ENCODE results near the gene KIAA1217.
A peak's percentile ranks its signal among the peaks of the same experiment; 100 is the strongest.

The KIAA1217 gene

DNA sequence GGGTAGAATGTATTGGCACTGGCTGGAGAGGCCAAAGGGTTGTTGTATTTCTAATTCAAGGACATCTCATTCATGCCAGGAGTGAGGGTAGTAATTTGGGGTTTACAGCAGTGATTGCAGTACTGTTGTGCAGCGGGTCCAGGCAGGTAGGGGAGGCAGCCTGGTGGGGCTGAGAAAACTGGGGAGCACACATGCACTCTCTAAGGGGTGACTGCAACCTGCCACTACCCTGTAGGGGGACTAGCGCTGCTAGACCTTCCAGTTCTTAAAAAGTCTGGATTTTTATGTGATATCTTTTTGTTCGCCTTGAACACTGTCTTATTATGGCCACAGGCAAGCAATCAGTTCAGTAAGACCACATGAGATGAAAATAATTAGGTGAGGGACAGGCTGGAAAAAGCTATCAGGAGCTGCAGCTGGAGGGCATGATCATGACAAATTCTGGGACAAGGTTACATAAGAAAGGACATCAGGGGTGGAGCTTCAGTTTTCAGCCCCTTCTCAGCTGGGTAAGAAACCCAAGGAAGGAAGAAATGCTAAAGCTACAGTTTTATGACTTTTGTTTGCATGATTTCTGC is 365.7 kb downstream of the KIAA1217 start:
- CTCF ChIA-PET, result interaction anchor here (0.6 to 0.7 kb wide), 2 partner anchors 26 to 970 kb away, joined by 3 read pairs; no protein-coding TSS in a partner anchor
- POLR2A ChIA-PET, result no interaction called here
- no peak overlapping the region for H3K4me3 ChIP-seq (ENCODE audit: low read depth, low read length)
- H3K9me3 ChIP-seq (ENCODE audit: control insufficient read depth, insufficient read depth, low read depth, low read length), result no peaks in the 10 kb centered on the region
- no peaks in the 10 kb centered on the region for H3K36me3 ChIP-seq (ENCODE audit: control insufficient read depth in 2 of 2, insufficient read depth in 1 of 2, low read length in 2 of 2)
- TF ChIP-seq, protein P1, sequence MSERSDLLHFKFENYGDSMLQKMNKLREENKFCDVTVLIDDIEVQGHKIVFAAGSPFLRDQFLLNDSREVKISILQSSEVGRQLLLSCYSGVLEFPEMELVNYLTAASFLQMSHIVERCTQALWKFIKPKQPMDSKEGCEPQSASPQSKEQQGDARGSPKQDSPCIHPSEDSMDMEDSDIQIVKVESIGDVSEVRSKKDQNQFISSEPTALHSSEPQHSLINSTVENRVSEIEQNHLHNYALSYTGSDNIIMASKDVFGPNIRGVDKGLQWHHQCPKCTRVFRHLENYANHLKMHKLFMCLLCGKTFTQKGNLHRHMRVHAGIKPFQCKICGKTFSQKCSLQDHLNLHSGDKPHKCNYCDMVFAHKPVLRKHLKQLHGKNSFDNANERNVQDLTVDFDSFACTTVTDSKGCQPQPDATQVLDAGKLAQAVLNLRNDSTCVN (tag by site-specific recombination; optimal IDR thresholded peaks at IDR 0.05), result no peak
- TF ChIP-seq ZFP41 (tag by site-specific recombination; IDR thresholded peaks at IDR 0.05; ENCODE audit: borderline replicate concordance), result no peak
- H3K27ac ChIP-seq (ENCODE audit: extremely low read depth, low read depth, low read length), result no peak overlapping the region
- no peaks in the 10 kb centered on the region; the same call in 1 of the 2 replicates for H3K4me1 ChIP-seq (ENCODE audit: control insufficient read depth, insufficient read depth, low read length)

GRCh38 chr10:24575481-24576002 is 366.6 kb downstream of the KIAA1217 start:
- no peaks in the 10 kb centered on the region; the same call in 1 of the 2 replicates for H3K4me1 ChIP-seq (ENCODE audit: control insufficient read depth, insufficient read depth, low read length)
- no peaks in the 10 kb centered on the region for H3K36me3 ChIP-seq (ENCODE audit: control insufficient read depth in 2 of 2, insufficient read depth in 1 of 2, low read length in 2 of 2)
- CTCF ChIA-PET, result interaction anchor here (0.7 kb wide), 1 partner anchor 27 kb away, joined by 3 read pairs; no protein-coding TSS in a partner anchor
- H3K4me3 ChIP-seq (ENCODE audit: low read depth, low read length), result no peak overlapping the region
- H3K9me3 ChIP-seq (ENCODE audit: control insufficient read depth, insufficient read depth, low read depth, low read length), result no peaks in the 10 kb centered on the region
- H3K27ac ChIP-seq (ENCODE audit: extremely low read depth, low read depth, low read length), result no peak overlapping the region
- POLR2A ChIA-PET, result no interaction called here
- no peak for TF ChIP-seq PRDM2 (tag by site-specific recombination; IDR thresholded peaks at IDR 0.05; ENCODE audit: borderline replicate concordance)
- TF ChIP-seq ZBTB6 (tag by site-specific recombination; IDR thresholded peaks at IDR 0.05), result peak; percentile 44; the same call in 1 of the 2 replicates
- TF ChIP-seq ZNF596 (tag by site-specific recombination; IDR thresholded peaks at IDR 0.05), result no peak

GRCh38 chr10:24579448-24579847 is 370.5 kb downstream of the KIAA1217 start:
- ChIA-PET POLR2A (no interaction called here), CTCF (interaction anchor here (0.5 kb wide), 2 partner anchors 1287 to 1623 kb away, joined by 3 to 4 read pairs; no protein-coding TSS in a partner anchor)

More at GRCh38 chr10:24579448-24579847, 370.5 kb downstream of the KIAA1217 start:
- Histone ChIP-seq H3K4me1 (ENCODE audit: control insufficient read depth, insufficient read depth, low read length) (no peaks in the 10 kb centered on the region; the same call in 1 of the 2 replicates), H3K27ac (ENCODE audit: extremely low read depth, low read depth, low read length) (no peak overlapping the region), H3K36me3 (ENCODE audit: control insufficient read depth in 2 of 2, insufficient read depth in 1 of 2, low read length in 2 of 2) (peaks cover 0 to 8% of the 10 kb centered on the region in 2 experiments; a peak in 1 of 3 replicates), H3K9me3 (ENCODE audit: control insufficient read depth, insufficient read depth, low read depth, low read length) (no peaks in the 10 kb centered on the region), H3K4me3 (ENCODE audit: low read depth, low read length) (no peak overlapping the region)
- TF ChIP-seq MZF1 (tag by site-specific recombination; IDR thresholded peaks at IDR 0.05; ENCODE audit: borderline replicate concordance), result no peak
- no peak for TF ChIP-seq PRDM6 (tag by site-specific recombination; IDR thresholded peaks at IDR 0.05)
- no peak for TF ChIP-seq ZNF701 (tag by site-specific recombination; IDR thresholded peaks at IDR 0.05)
- TF ChIP-seq SCRT1 (tag by site-specific recombination; IDR thresholded peaks at IDR 0.05; ENCODE audit: borderline replicate concordance), result no peak
- TF ChIP-seq KLF10 (tag by site-specific recombination; IDR thresholded peaks at IDR 0.05), result no peak
- TF ChIP-seq ZNF221 (tag by site-specific recombination; IDR thresholded peaks at IDR 0.05; ENCODE audit: borderline replicate concordance), result no peak
- TF ChIP-seq YY2 (tag by site-specific recombination; IDR thresholded peaks at IDR 0.05), result no peak
- no peak for TF ChIP-seq ZNF202 (tag by site-specific recombination; IDR thresholded peaks at IDR 0.05; ENCODE audit: borderline replicate concordance)
- no peak for TF ChIP-seq ZNF174 (tag by site-specific recombination; IDR thresholded peaks at IDR 0.05)
- TF ChIP-seq ZNF596 (tag by site-specific recombination; IDR thresholded peaks at IDR 0.05), result no peak
